Stomach smooth muscle (tissue), 2 donors: ENCODE measurements around the gene SLC6A20.

ENCODE experiments used
- H3K27ac ChIP-seq: one replicate; pipeline ENCODE4 v1.7.0; 2013; ENCODE audit warnings: mild to moderate bottlenecking, low read length, inconsistent platforms
- H3K27me3 ChIP-seq, 2 donors: one replicate each; pipeline ENCODE4 v1.7.0; 2013; ENCODE audit warnings: low read length in 2 of 2; ENCODE audit not compliant: insufficient read depth in 2 of 2, control insufficient read depth in 1 of 2
- H3K36me3 ChIP-seq, 2 donors: one replicate each; pipeline ENCODE4 v1.7.0; 2013; ENCODE audit warnings: low read length in 2 of 2; ENCODE audit not compliant: control insufficient read depth in 2 of 2, insufficient read depth in 2 of 2
- H3K4me1 ChIP-seq: one replicate; pipeline ENCODE4 v1.7.0; 2013; ENCODE audit warnings: low read length; ENCODE audit not compliant: control insufficient read depth, insufficient read depth
- H3K4me3 ChIP-seq, 2 donors: one replicate each; pipeline ENCODE4 v1.7.0; 2013; ENCODE audit warnings: low read length in 2 of 2
- H3K9ac ChIP-seq, 2 donors: one replicate each; pipeline ENCODE4 v1.7.0; 2013; ENCODE audit warnings: low read length in 2 of 2, mild to moderate bottlenecking in 1 of 2
- H3K9me3 ChIP-seq, 2 donors: one replicate each; pipeline ENCODE4 v1.7.0; 2013; ENCODE audit warnings: low read length in 2 of 2; ENCODE audit not compliant: control insufficient read depth in 2 of 2
- donor health status: healthy.
- donor health status: Pancreatic carcinoma.

The SLC6A20 gene

GRCh38 chr3:45790596-45790995 lies 5.7 kb downstream of the SLC6A20 start:
- peaks cover 9 to 12% of the 10 kb centered on the region in 2 donors for H3K27me3 ChIP-seq
- H3K27ac ChIP-seq = no peak overlapping the region
- H3K9me3 ChIP-seq = peaks cover 0 to 9% of the 10 kb centered on the region in 2 donors
- H3K4me1 ChIP-seq = peaks cover under 1% of the 10 kb centered on the region
- no peak overlapping the region for H3K9ac ChIP-seq
- H3K4me3 ChIP-seq = no peak overlapping the region
- H3K36me3 ChIP-seq = no peaks in the 10 kb centered on the region

DNA sequence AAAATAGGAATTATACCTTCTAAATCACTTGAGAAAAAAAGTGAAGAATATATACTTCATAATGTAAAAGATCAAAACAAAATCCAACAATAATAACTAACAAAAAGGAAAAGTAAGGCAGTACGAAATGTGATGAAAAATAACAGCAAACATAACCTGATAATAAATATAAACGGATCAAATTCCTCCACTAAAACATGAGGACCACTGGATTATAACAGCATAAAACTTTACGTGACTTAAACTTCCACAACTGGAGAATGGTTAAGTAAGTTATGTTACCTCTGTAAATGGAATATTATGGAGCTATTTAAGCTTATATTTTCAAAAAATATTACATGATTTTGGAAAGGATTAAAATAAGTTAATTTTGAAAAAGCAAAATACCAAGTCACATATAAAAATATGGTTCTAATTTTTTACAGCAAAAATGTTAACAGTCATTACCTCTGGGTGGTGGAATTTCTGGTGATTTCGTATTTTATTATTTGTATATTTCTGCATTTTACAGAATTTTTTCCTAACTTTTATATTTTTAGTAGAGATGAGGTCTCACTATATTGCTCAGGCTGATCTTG lies 7.0 kb downstream of the SLC6A20 start:
- Histone ChIP-seq H3K9ac (no peak overlapping the region), H3K27ac (no peak overlapping the region), H3K4me1 (no peaks in the 10 kb centered on the region), H3K4me3 (no peak overlapping the region), H3K9me3 (peaks cover 0 to 9% of the 10 kb centered on the region in 2 donors), H3K36me3 (no peaks in the 10 kb centered on the region), H3K27me3 (peaks cover 0 to 6% of the 10 kb centered on the region in 2 donors)

GRCh38 chr3:45787551-45787950 lies 8.8 kb downstream of the SLC6A20 start:
- Histone ChIP-seq H3K9me3 (peaks cover 0 to 9% of the 10 kb centered on the region in 2 donors), H3K4me3 (no peak overlapping the region), H3K4me1 (no peaks in the 10 kb centered on the region), H3K9ac (no peak overlapping the region), H3K27ac (no peak overlapping the region), H3K36me3 (no peaks in the 10 kb centered on the region), H3K27me3 (peaks cover 0 to 2% of the 10 kb centered on the region in 2 donors)

- Histone ChIP-seq H3K36me3 (no peaks in the 10 kb centered on the region), H3K4me1 (no peaks in the 10 kb centered on the region), H3K27ac (no peak overlapping the region), H3K4me3 (no peak overlapping the region), H3K27me3 (peaks cover 0 to 2% of the 10 kb centered on the region in 2 donors), H3K9me3 (peaks cover 0 to 9% of the 10 kb centered on the region in 2 donors), H3K9ac (no peak overlapping the region)
Observed at GRCh38 chr3:45786801-45787495, 9.4 kb downstream of the SLC6A20 start.

GRCh38 chr3:45785605-45786150 lies 10.7 kb downstream of the SLC6A20 start:
- Histone ChIP-seq H3K36me3 (no peaks in the 10 kb centered on the region), H3K27me3 (peaks cover 0 to 2% of the 10 kb centered on the region in 2 donors), H3K4me1 (no peaks in the 10 kb centered on the region), H3K4me3 (no peak overlapping the region), H3K9me3 (peaks cover 0 to 9% of the 10 kb centered on the region in 2 donors), H3K9ac (no peak overlapping the region), H3K27ac (no peak overlapping the region)

- Histone ChIP-seq H3K9me3 (no peaks in the 10 kb centered on the region), H3K9ac (no peak overlapping the region), H3K4me3 (no peak overlapping the region), H3K36me3 (no peaks in the 10 kb centered on the region), H3K27me3 (peaks cover 0 to 2% of the 10 kb centered on the region in 2 donors), H3K4me1 (no peaks in the 10 kb centered on the region), H3K27ac (no peak overlapping the region)
Observed at GRCh38 chr3:45783667-45784066, 12.7 kb downstream of the SLC6A20 start.

GRCh38 chr3:45782381-45782780 lies 14.0 kb downstream of the SLC6A20 start:
- Histone ChIP-seq H3K9me3 (no peaks in the 10 kb centered on the region), H3K9ac (no peak overlapping the region), H3K4me3 (no peak overlapping the region), H3K36me3 (no peaks in the 10 kb centered on the region), H3K4me1 (no peaks in the 10 kb centered on the region), H3K27ac (no peak overlapping the region), H3K27me3 (peaks cover 0 to 2% of the 10 kb centered on the region in 2 donors)

DNA sequence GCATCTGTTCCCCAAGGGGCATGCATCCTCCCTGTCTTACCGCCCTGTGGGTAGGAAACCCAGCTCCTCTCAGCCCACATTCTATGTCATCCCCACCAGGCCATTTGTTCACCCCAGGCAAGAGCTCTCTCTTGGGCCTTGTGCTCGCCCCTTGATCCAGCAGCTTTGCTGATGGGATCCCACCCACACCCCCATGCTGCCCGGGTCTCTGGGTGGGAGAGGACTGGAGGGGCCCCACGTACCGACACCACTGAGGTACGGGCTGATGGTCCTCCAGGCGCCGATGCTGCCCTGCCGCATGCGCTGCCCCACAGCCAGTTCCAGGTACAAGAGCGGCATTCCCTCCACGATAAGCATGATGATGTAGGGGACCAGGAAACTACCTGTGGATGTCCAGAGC lies 14.5 kb downstream of the SLC6A20 start:
- H3K27ac ChIP-seq = no peak overlapping the region
- no peaks in the 10 kb centered on the region for H3K36me3 ChIP-seq
- H3K27me3 ChIP-seq = peaks cover 0 to 3% of the 10 kb centered on the region in 2 donors
- H3K4me3 ChIP-seq = no peak overlapping the region
- H3K4me1 ChIP-seq = no peaks in the 10 kb centered on the region
- no peak overlapping the region for H3K9ac ChIP-seq
- no peaks in the 10 kb centered on the region for H3K9me3 ChIP-seq

GRCh38 chr3:45781271-45781670 lies 15.1 kb downstream of the SLC6A20 start:
- Histone ChIP-seq H3K27me3 (peaks cover 1 to 7% of the 10 kb centered on the region in 2 donors), H3K36me3 (no peaks in the 10 kb centered on the region), H3K27ac (no peak overlapping the region), H3K9ac (no peak overlapping the region), H3K9me3 (no peaks in the 10 kb centered on the region), H3K4me1 (no peaks in the 10 kb centered on the region), H3K4me3 (no peak overlapping the region)

GRCh38 chr3:45779746-45780735 lies 16.3 kb downstream of the SLC6A20 start:
- Histone ChIP-seq H3K36me3 (no peaks in the 10 kb centered on the region), H3K27ac (no peak overlapping the region), H3K4me3 (no peak overlapping the region), H3K4me1 (no peaks in the 10 kb centered on the region), H3K27me3 (peaks cover 4 to 7% of the 10 kb centered on the region in 2 donors), H3K9ac (no peak overlapping the region), H3K9me3 (no peaks in the 10 kb centered on the region)
